Lung (tissue), 12 donors: ENCODE data around the gene TMC5. TPM values are rescaled to one million over a fixed set of nuclear protein-coding genes. Genes with fewer than 3 reads are reported as not detected.

ENCODE experiments used
- ATAC-seq: fragments of 200-7000 bp; cut with Tn5 transposase; one replicate; pipeline ENCODE4 v1.9.1; 2020; ENCODE audit warnings: moderate number of reproducible peaks; ENCODE audit not compliant: insufficient read depth, low FRiP score
- DNase-seq, 3 donors: peaks; one replicate each; pipeline ENCODE4 v3.0.0-alpha.2; 2013 to 2017
- H3K27ac ChIP-seq, 2 donors: one replicate each; pipeline ENCODE4 v1.5.1; 2013; ENCODE audit warnings: mild to moderate bottlenecking in 2 of 2, moderate library complexity in 2 of 2, control low read depth in 1 of 2, inconsistent platforms in 1 of 2, low read depth in 1 of 2, low read length in 1 of 2
- H3K27me3 ChIP-seq, 3 donors: one replicate each; pipeline ENCODE4 v1.5.1; 2013; ENCODE audit warnings: low read length in 2 of 3; ENCODE audit not compliant: control insufficient read depth in 3 of 3, insufficient read depth in 3 of 3
- H3K36me3 ChIP-seq, 4 donors: one replicate each; pipeline ENCODE4 v1.5.1; 2013; ENCODE audit warnings: low read length in 4 of 4, mild to moderate bottlenecking in 1 of 4, moderate library complexity in 1 of 4; ENCODE audit not compliant: control insufficient read depth in 4 of 4, insufficient read depth in 4 of 4
- H3K4me1 ChIP-seq, 5 donors: one replicate each; pipeline ENCODE4 v1.5.1; 2013; ENCODE audit warnings: low read length in 5 of 5, mild to moderate bottlenecking in 2 of 5, moderate library complexity in 1 of 5; ENCODE audit not compliant: control insufficient read depth in 5 of 5, insufficient read depth in 5 of 5
- H3K4me3 ChIP-seq: one replicate; pipeline ENCODE4 v1.5.1; 2013; ENCODE audit warnings: mild to moderate bottlenecking, control low read depth, moderate library complexity
- H3K9ac ChIP-seq, 2 donors: one replicate each; pipeline ENCODE4 v1.5.1; 2013; ENCODE audit warnings: low read length in 2 of 2, control low read depth in 1 of 2; ENCODE audit not compliant: insufficient read depth in 1 of 2
- H3K9me3 ChIP-seq, 4 donors: one replicate each; pipeline ENCODE4 v1.5.1; 2013; ENCODE audit warnings: low read length in 3 of 4, mild to moderate bottlenecking in 1 of 4, moderate library complexity in 1 of 4; ENCODE audit not compliant: control insufficient read depth in 4 of 4, insufficient read depth in 3 of 4
- CTCF ChIP-seq: IDR thresholded peaks from 2 replicates; pipeline ENCODE4 v1.5.1; 2012; ENCODE audit warnings: mild to moderate bottlenecking; ENCODE audit errors: control extremely low read depth, extremely low read depth
- WGBS, 2 donors: extraction: QIAGEN DNeasy Blood & Tissue Kit; methylation state at CpG; one replicate each; pipeline ENCODE4 v1.1.7; 2013; 5-methylcytosine and 5-hydroxymethylcytosine counted together
- polyA plus RNA-seq, 2 donors: library from polyadenylated mRNA; stranded (reverse); fragments of 200-250 nt; gene quantifications; one replicate each; pipeline ENCODE4 v1.2.1, GENCODE V29; 2013
- total RNA-seq, 2 donors: library from RNA; depleted of rRNA in 1 of 2; stranded (reverse); fragments of >200 nt in 1 of 2; gene quantifications; one replicate each; pipeline ENCODE4 v1.2.1, GENCODE V29; 2014 to 2021
- donor health status: control.
- donor health status: control.
- donor health status: Bipolar disorder and iron deficiency.
- donor health status: healthy.
- donor health status: DM: yes; HTN: yes; CAD: no.

The TMC5 gene
- total and polyA plus RNA-seq, 4 donors: 43.2 to 129 (median 53.4) TPM

- no peak for DNase-seq
- no peaks in the 10 kb centered on the region for H3K9me3 ChIP-seq
- 90 to 93% methylated on average over 5 of the region's 5 CpGs for WGBS, 2 donors
- H3K27me3 ChIP-seq: no peaks in the 10 kb centered on the region
- no peak for TF ChIP-seq CTCF
- H3K27ac ChIP-seq: no peak overlapping the region
- H3K9ac ChIP-seq: no peak overlapping the region
- no peak overlapping the region for H3K4me3 ChIP-seq
- no peaks in the 10 kb centered on the region for H3K4me1 ChIP-seq
- no peaks in the 10 kb centered on the region for H3K36me3 ChIP-seq
- ATAC-seq: no peak
Measured at GRCh38 chr16:19481769-19482168, 64.1 kb downstream of the TMC5 start.

GRCh38 chr16:19482291-19482690 is 64.6 kb downstream of the TMC5 start:
- TF ChIP-seq CTCF: no peak
- no peak for DNase-seq
- no peak overlapping the region for H3K9ac ChIP-seq
- WGBS, 2 donors: 95 to 100% methylated on average over 1 of the region's 1 CpG
- ATAC-seq: no peak
- H3K27me3 ChIP-seq: no peaks in the 10 kb centered on the region
- peaks cover 0 to 3% (median 0%) of the 10 kb centered on the region in 4 donors for H3K36me3 ChIP-seq
- no peaks in the 10 kb centered on the region for H3K9me3 ChIP-seq
- no peaks in the 10 kb centered on the region for H3K4me1 ChIP-seq
- H3K4me3 ChIP-seq: no peak overlapping the region
- no peak overlapping the region for H3K27ac ChIP-seq

GRCh38 chr16:19484096-19484495 is 66.4 kb downstream of the TMC5 start:
- TF ChIP-seq CTCF: no peak
- Histone ChIP-seq H3K36me3 (peaks cover 0 to 3% (median 0%) of the 10 kb centered on the region in 4 donors), H3K27me3 (no peaks in the 10 kb centered on the region), H3K27ac (no peak overlapping the region), H3K4me1 (peaks cover 0 to 3% (median 0%) of the 10 kb centered on the region in 5 donors), H3K9ac (no peak overlapping the region), H3K9me3 (peaks cover 0 to 2% (median 0%) of the 10 kb centered on the region in 4 donors), H3K4me3 (no peak overlapping the region)
- DNase-seq: no peak
- WGBS, 2 donors: 91 to 94% methylated on average over 3 of the region's 3 CpGs
- ATAC-seq: no peak

- Histone ChIP-seq H3K36me3 (peaks cover 0 to 11% (median 0%) of the 10 kb centered on the region in 4 donors), H3K9ac (no peak overlapping the region), H3K9me3 (peaks cover 0 to 2% (median 0%) of the 10 kb centered on the region in 4 donors), H3K4me3 (no peak overlapping the region), H3K27ac (no peak overlapping the region), H3K27me3 (no peaks in the 10 kb centered on the region), H3K4me1 (peaks cover 0 to 3% (median 0%) of the 10 kb centered on the region in 5 donors)
- ATAC-seq: no peak
- DNase-seq: no peak
- TF ChIP-seq CTCF: no peak
- WGBS, 2 donors: 95% methylated on average over 5 of the region's 5 CpGs
Measured at GRCh38 chr16:19485611-19486010, 67.9 kb downstream of the TMC5 start.
